ENCODE measurements around the gene ZSCAN5B. TPM values are rescaled to one million over a fixed set of nuclear protein-coding genes. Genes with fewer than 3 reads are reported as not detected.

The ZSCAN5B gene
- total and polyA plus RNA-seq, 3 experiments from 2014 or later = not detected

- Histone ChIP-seq H3K9me3 (ENCODE audit: low read length) (no peaks in the 10 kb centered on the region), H3K27ac (ENCODE audit: low read depth, low read length) (peak overlapping the region; percentile 18), H3K4me3 (ENCODE audit: low read length) (peak overlapping the region; percentile 71), H3K36me3 (ENCODE audit: insufficient read depth, low read length) (no peaks in the 10 kb centered on the region), H3K4me1 (ENCODE audit: insufficient read depth, low read length) (peaks cover 18% of the 10 kb centered on the region), H3K27me3 (ENCODE audit: insufficient read depth, low read length, poor library complexity, severe bottlenecking) (no peaks in the 10 kb centered on the region)
- peak overlapping the region in 7 of 8 donors; percentile 70 to 98 (median 91) for H3K27ac Mint-ChIP-seq
- peak overlapping the region; percentile 88 to 98 (median 91) for H3K4me3 Mint-ChIP-seq
- H3K36me3 Mint-ChIP-seq = peaks cover 0 to 11% (median 2%) of the 10 kb centered on the region in 3 donors
- CTCF ChIA-PET = no interaction called here
- H3K27me3 Mint-ChIP-seq = peaks cover 0 to 4% of the 10 kb centered on the region in 2 donors
- peak; percentile 9 to 60 (median 21) for DNase-seq
- peaks cover 28 to 45% (median 37%) of the 10 kb centered on the region in 3 donors for H3K4me1 Mint-ChIP-seq
- POLR2A ChIA-PET = interaction anchor here (1.5 kb wide), 1 partner anchor 20 kb away, joined by 7 read pairs; the partner anchor contains the start of gene ZNF787
- no peaks in the 10 kb centered on the region for H3K9me3 Mint-ChIP-seq
Observed at GRCh38 chr19:56141417-56141993, 56.1 kb downstream of the ZSCAN5B start.

DNA sequence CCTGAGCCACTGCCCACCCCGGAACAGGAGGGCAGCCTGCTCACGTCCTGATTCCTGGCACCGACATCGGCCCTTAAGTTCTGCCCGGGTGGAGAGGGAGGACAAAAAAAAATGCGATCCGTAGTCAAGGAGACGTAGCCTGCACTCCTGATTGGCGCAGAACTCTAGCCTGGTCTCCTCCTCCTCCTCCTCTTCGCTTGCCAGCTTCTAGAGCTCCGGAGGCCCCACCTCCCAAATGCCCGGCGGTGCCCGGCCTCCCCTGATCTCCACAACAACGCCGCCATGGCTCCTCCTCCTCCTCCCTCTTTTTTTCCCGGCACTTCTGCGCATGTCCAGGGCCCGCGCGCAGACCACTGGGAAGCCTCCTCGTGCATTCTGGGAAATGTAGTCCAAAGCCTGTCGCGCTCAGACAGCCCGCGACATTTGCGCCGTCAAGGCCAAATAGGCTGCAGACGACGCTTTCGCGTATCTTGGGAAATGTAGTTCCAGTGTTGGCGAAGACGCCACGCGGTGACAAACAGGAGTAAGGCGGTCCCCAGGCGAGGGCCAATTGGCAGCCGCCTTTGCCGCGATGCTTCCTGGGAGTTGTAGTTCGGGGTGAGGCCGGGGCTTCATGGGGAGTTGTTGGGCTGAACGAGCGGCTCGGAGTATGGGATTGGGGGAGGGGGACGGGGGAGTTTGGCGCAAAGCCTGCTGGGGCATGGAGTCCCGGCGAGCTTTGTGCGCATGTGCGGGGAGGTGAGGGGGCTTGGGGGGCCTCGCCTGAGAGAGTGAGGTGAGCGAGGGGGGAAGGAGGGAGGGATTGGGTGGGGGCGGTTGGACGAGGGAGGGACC lies 56.8 kb downstream of the ZSCAN5B start, which contains the start of gene ZNF444:
Gene ZNF444 (plus strand): TSS at position 705 of the 834 bp plus-strand sequence. CDS start 5,625 bp downstream, outside the sequence.
- POLR2A ChIA-PET = interaction anchor here (0.6 to 1.5 kb wide), 2 partner anchors 20 to 27 kb away, joined by 4 to 7 read pairs; partner anchors contain the start of gene ZNF787
- H3K4me3 ChIP-seq (ENCODE audit: low read length) = peak within 1 kb of the TSS; percentile 71
- Mint-ChIP-seq H3K27ac (peak within 1 kb of the TSS; percentile 89 to 99 (median 92)), H3K27me3 (peaks cover 0 to 4% of the 10 kb centered on the region in 2 donors), H3K36me3 (peaks cover 0 to 7% (median 2%) of the 10 kb centered on the region in 3 donors), H3K9me3 (no peaks in the 10 kb centered on the region), H3K4me3 (peak within 1 kb of the TSS; percentile 88 to 98 (median 91)), H3K4me1 (peaks cover 28 to 45% (median 37%) of the 10 kb centered on the region in 3 donors)
- H3K36me3 ChIP-seq (ENCODE audit: insufficient read depth, low read length) = no peaks in the 10 kb centered on the region
- CTCF ChIA-PET = interaction anchor here (1.0 kb wide), 1 partner anchor 9 kb away, joined by 4 read pairs; no protein-coding TSS in a partner anchor
- no peaks in the 10 kb centered on the region for H3K27me3 ChIP-seq (ENCODE audit: insufficient read depth, low read length, poor library complexity, severe bottlenecking)
- H3K4me1 ChIP-seq (ENCODE audit: insufficient read depth, low read length) = peaks cover 18% of the 10 kb centered on the region
- H3K27ac ChIP-seq (ENCODE audit: low read depth, low read length) = peak within 1 kb of the TSS; percentile 80
- H3K9me3 ChIP-seq (ENCODE audit: low read length) = no peaks in the 10 kb centered on the region
- peak; percentile 97 to 99 (median 99) for DNase-seq

- Mint-ChIP-seq H3K9me3 (no peaks in the 10 kb centered on the region), H3K27me3 (peaks cover 0 to 4% of the 10 kb centered on the region in 2 donors), H3K27ac (peak overlapping the region; percentile 87 to 99 (median 92)), H3K4me3 (peak overlapping the region; percentile 88 to 98 (median 91)), H3K36me3 (peaks cover 0 to 7% (median 2%) of the 10 kb centered on the region in 3 donors), H3K4me1 (peaks cover 28 to 45% (median 37%) of the 10 kb centered on the region in 3 donors)
- CTCF ChIA-PET = interaction anchor here (1.0 kb wide), 1 partner anchor 8 kb away, joined by 4 read pairs; no protein-coding TSS in a partner anchor
- Histone ChIP-seq H3K9me3 (ENCODE audit: low read length) (no peaks in the 10 kb centered on the region), H3K27ac (ENCODE audit: low read depth, low read length) (peak overlapping the region; percentile 80), H3K4me3 (ENCODE audit: low read length) (peak overlapping the region; percentile 71), H3K4me1 (ENCODE audit: insufficient read depth, low read length) (peaks cover 18% of the 10 kb centered on the region), H3K36me3 (ENCODE audit: insufficient read depth, low read length) (no peaks in the 10 kb centered on the region), H3K27me3 (ENCODE audit: insufficient read depth, low read length, poor library complexity, severe bottlenecking) (no peaks in the 10 kb centered on the region)
- no peak for DNase-seq
- POLR2A ChIA-PET = interaction anchor here (1.5 kb wide), 1 partner anchor 19 kb away, joined by 7 read pairs; the partner anchor contains the start of gene ZNF787
Observed at GRCh38 chr19:56139847-56140582, 57.6 kb downstream of the ZSCAN5B start.

Other genes with a start within 250 kb of the ZSCAN5B start
- not detected for gene NLRP8, start 250.0 kb downstream of the ZSCAN5B start, total RNA-seq
- gene NLRP8, start 250.0 kb downstream of the ZSCAN5B start, polyA plus RNA-seq = not detected
- not detected for gene NLRP5, start 211.0 kb downstream of the ZSCAN5B start, total RNA-seq
- gene NLRP5, start 211.0 kb downstream of the ZSCAN5B start, polyA plus RNA-seq = not detected
- gene ZNF787, start 76.5 kb downstream of the ZSCAN5B start, total RNA-seq = 10 to 100 TPM; 34.7 to 38.7 TPM
- gene ZNF787, start 76.5 kb downstream of the ZSCAN5B start, polyA plus RNA-seq = 2.8 TPM
- gene ZNF444, start 56.5 kb downstream of the ZSCAN5B start, total RNA-seq = 10 to 100 TPM; 24.9 to 26.7 TPM
- 19.7 TPM for gene ZNF444, start 56.5 kb downstream of the ZSCAN5B start, polyA plus RNA-seq
- gene GALP, start 21.8 kb downstream of the ZSCAN5B start, total RNA-seq = not detected
- not detected for gene GALP, start 21.8 kb downstream of the ZSCAN5B start, polyA plus RNA-seq
- gene ZSCAN5C, start 4.5 kb upstream of the ZSCAN5B start, total RNA-seq = not detected
- gene ZSCAN5C, start 4.5 kb upstream of the ZSCAN5B start, polyA plus RNA-seq = not detected
- gene EDDM13, start 75.0 kb upstream of the ZSCAN5B start, total RNA-seq = under 1 TPM; 0.59 to 0.64 TPM
- 1.8 TPM for gene EDDM13, start 75.0 kb upstream of the ZSCAN5B start, polyA plus RNA-seq
- 10 to 100 TPM; 11.2 to 11.6 TPM for gene ZSCAN5A, start 117.1 kb upstream of the ZSCAN5B start, total RNA-seq
- gene ZSCAN5A, start 117.1 kb upstream of the ZSCAN5B start, polyA plus RNA-seq = 10.4 TPM
- 1 to 10 TPM; 2.1 to 2.6 TPM for gene ZNF582, start 195.8 kb upstream of the ZSCAN5B start, total RNA-seq
- 9.0 TPM for gene ZNF582, start 195.8 kb upstream of the ZSCAN5B start, polyA plus RNA-seq
- 1 to 10 TPM; 5.3 to 5.9 TPM for gene ZNF583, start 206.5 kb upstream of the ZSCAN5B start, total RNA-seq
- gene ZNF583, start 206.5 kb upstream of the ZSCAN5B start, polyA plus RNA-seq = 14.1 TPM